PC-3 (cell line): ENCODE data around the gene RNF11. TPM values are rescaled to one million over a fixed set of nuclear protein-coding genes. Genes with fewer than 3 reads are reported as not detected.

Experiments used
- ATAC-seq: fragments of 200-7000 bp; cut with Tn5 transposase; 2 replicates; pipeline ENCODE4 v1.9.1; 2020; ENCODE audit warnings: mild to moderate bottlenecking, moderate library complexity
- BruUV-seq: library from RNA; stranded (reverse); fragments of 400-500 nt; replicated peaks from 2 replicates; lab custom pipeline; 2021; lab: Mats Ljungman, UMichigan
- CTCF ChIA-PET: fragments of 300-600 bp; sonication (Branson Sonifier 250); formaldehyde crosslinking; loops from one replicate; lab custom pipeline; 2022; ENCODE audit warnings: antibody characterized with exemption; lab: Charles Lee
- POLR2A ChIA-PET: fragments of 300-600 bp; sonication (Branson Sonifier 250); formaldehyde crosslinking; loops from one replicate; lab custom pipeline; 2022; ENCODE audit warnings: antibody characterized with exemption; ENCODE audit not compliant: unreplicated experiment; lab: Charles Lee
- DNase-seq: peaks from one replicate; pipeline ENCODE4 v3.0.0-alpha.2; 2015
- H2AFZ ChIP-seq: fragments of 300-600 bp; sonication (generic); 2 replicates; pipeline ENCODE4 v1.6.0; 2016; ENCODE audit warnings: antibody characterized with exemption, low read length
- H3F3A ChIP-seq: fragments of 300-600 bp; sonication (generic); one replicate; pipeline ENCODE4 v1.6.0; 2017; ENCODE audit warnings: antibody characterized with exemption, low read length, control low read depth, mild to moderate bottlenecking; ENCODE audit not compliant: unreplicated experiment
- H3K27ac ChIP-seq: fragments of 300-600 bp; sonication (generic); 2 replicates; pipeline ENCODE4 v1.5.1; 2016; ENCODE audit warnings: mild to moderate bottlenecking, low read length
- H3K27me3 ChIP-seq: fragments of 300-600 bp; sonication (generic); 2 replicates; pipeline ENCODE4 v1.6.1; 2016; ENCODE audit warnings: low read length, mixed read lengths
- H3K36me3 ChIP-seq: fragments of 300-600 bp; sonication (generic); 2 replicates; pipeline ENCODE4 v1.6.1; 2016; ENCODE audit warnings: low read depth, mixed run types, low read length, mixed read lengths
- H3K4me1 ChIP-seq: fragments of 300-600 bp; sonication (generic); 2 replicates; pipeline ENCODE4 v1.5.1; 2016; ENCODE audit warnings: low read length; ENCODE audit not compliant: insufficient read depth
- H3K4me2 ChIP-seq: fragments of 300-600 bp; sonication (generic); 2 replicates; pipeline ENCODE4 v1.6.0; 2016; ENCODE audit warnings: low read length
- H3K4me3 ChIP-seq: fragments of 300-600 bp; sonication (generic); 2 replicates; pipeline ENCODE4 v1.5.1; 2016; ENCODE audit warnings: mild to moderate bottlenecking, low read length, mixed read lengths
- H3K79me2 ChIP-seq: fragments of 300-600 bp; sonication (generic); 2 replicates; pipeline ENCODE4 v1.6.1; 2017; ENCODE audit warnings: low read length, mixed read lengths
- H3K9ac ChIP-seq: fragments of 300-600 bp; sonication (generic); 2 replicates; pipeline ENCODE4 v1.6.0; 2016; ENCODE audit warnings: mild to moderate bottlenecking, low read length
- H3K9me2 ChIP-seq: fragments of 300-600 bp; sonication (generic); replicated peaks from 2 replicates; pipeline ENCODE4 v1.6.1; 2016; ENCODE audit warnings: mixed run types, low read length, mixed read lengths
- H3K9me3 ChIP-seq: fragments of 300-600 bp; sonication (generic); 2 replicates; pipeline ENCODE4 v1.6.1; 2016; ENCODE audit warnings: low read length, mixed read lengths
- H4K20me1 ChIP-seq: fragments of 300-600 bp; sonication (generic); 2 replicates; pipeline ENCODE4 v1.6.1; 2016; ENCODE audit warnings: low read length, mixed read lengths
- CTCF ChIP-seq: fragments of 300-600 bp; sonication (generic); conservative IDR thresholded peaks from 2 replicates; pipeline ENCODE4 v1.5.1; 2017; ENCODE audit warnings: antibody characterized with exemption, low read depth, mild to moderate bottlenecking, low read length
- EZH2 ChIP-seq: fragments of 300-600 bp; sonication (generic); IDR thresholded peaks from one replicate; pipeline ENCODE4 v1.6.1; 2017; ENCODE audit warnings: antibody characterized with exemption, mild to moderate bottlenecking, low read length; ENCODE audit not compliant: unreplicated experiment
- EZH2phosphoT487 ChIP-seq: fragments of 300-600 bp; sonication (generic); IDR thresholded peaks from 2 replicates; pipeline ENCODE4 v1.6.1; 2018; ENCODE audit warnings: mild to moderate bottlenecking, antibody characterized with exemption, low read length, borderline replicate concordance
- intact Hi-C: fragments of 100-400 bp; cut with micrococcal nuclease; formaldehyde crosslinking; loops from 2 replicates; pipeline ENCODE4 v1.9.0; 2023
- total RNA-seq: library from RNA; depleted of rRNA; stranded (reverse); fragments of >200 nt; gene quantifications from 2 replicates; pipeline ENCODE4 v1.2.3, GENCODE V29; 2014

The RNF11 gene
- total RNA-seq, 1 experiment from 2014 or later = 169 TPM

- ChIA-PET POLR2A (no interaction called here), CTCF (interaction anchor here (0.5 to 0.6 kb wide), 2 partner anchors 366 to 422 kb away, joined by 3 to 7 read pairs; no protein-coding TSS in a partner anchor)
- DNase-seq = no peak
- Histone ChIP-seq H2AFZ (no peak overlapping the region), H3K9me3 (no peaks in the 10 kb centered on the region), H3K36me3 (no peaks in the 10 kb centered on the region), H3K4me3 (no peak overlapping the region), H3F3A (no peaks in the 10 kb centered on the region), H3K79me2 (no peaks in the 10 kb centered on the region), H3K9me2 (no peaks in the 10 kb centered on the region), H3K4me2 (no peak overlapping the region), H3K4me1 (0 out of 2 replicates have a peak, but pooled peaks cover 4% of the 10 kb centered on the region), H3K9ac (no peak overlapping the region), H3K27me3 (no peaks in the 10 kb centered on the region), H3K27ac (no peak overlapping the region), H4K20me1 (no peaks in the 10 kb centered on the region)
- ATAC-seq = no peak
- BruUV-seq = no TSS peak
- intact Hi-C loops = loop anchor here (5.0 kb wide), 1 partner anchor 57 kb away; the partner anchor contains the start of gene RNF11
- no peak for TF ChIP-seq EZH2phosphoT487
- no peak for TF ChIP-seq CTCF
Measured at GRCh38 chr1:51294566-51295184, 58.6 kb downstream of the RNF11 start.

- TF ChIP-seq EZH2 = no peak
- TF ChIP-seq EZH2phosphoT487 = no peak
- TF ChIP-seq CTCF = no peak
- no peak overlapping the region for H3K4me2 ChIP-seq
- H3K27ac ChIP-seq = no peak overlapping the region
- H3F3A ChIP-seq = no peaks in the 10 kb centered on the region
- no peak overlapping the region for H3K9ac ChIP-seq
- no peaks in the 10 kb centered on the region for H3K27me3 ChIP-seq
- no peak overlapping the region for H2AFZ ChIP-seq
- POLR2A ChIA-PET = no interaction called here
- H3K9me3 ChIP-seq = no peaks in the 10 kb centered on the region
- H3K9me2 ChIP-seq = no peaks in the 10 kb centered on the region
- CTCF ChIA-PET = no interaction called here
- 0 out of 2 replicates have a peak, but pooled peaks cover 4% of the 10 kb centered on the region for H3K4me1 ChIP-seq
- BruUV-seq = no TSS peak
- H4K20me1 ChIP-seq = no peaks in the 10 kb centered on the region
- no peak for ATAC-seq
- DNase-seq = no peak
- no peaks in the 10 kb centered on the region for H3K79me2 ChIP-seq
- intact Hi-C loops = loop anchor here (2.0 to 5.0 kb wide), 2 partner anchors 59 to 103 kb away; partner anchors contain the start of gene RNF11
- no peak overlapping the region for H3K4me3 ChIP-seq
- no peaks in the 10 kb centered on the region for H3K36me3 ChIP-seq
Measured at GRCh38 chr1:51295926-51296325, 59.9 kb downstream of the RNF11 start.
